ENCODE results near the gene MAP3K20. TPM values are rescaled to one million over a fixed set of nuclear protein-coding genes. Genes with fewer than 3 reads are reported as not detected.

MAP3K20 gene
- total RNA-seq, 4 donors from 2014 or later, result 24.7 to 40.2 (median 33.8) TPM

GRCh38 chr2:173181982-173182381 is 106.3 kb downstream of the MAP3K20 start:
- intact Hi-C loops (cut with DNase I; ENCODE audit: low total_unique reads), result no loop called here
- Histone ChIP-seq H3K27ac (peak overlapping the region in 3 of 4 donors; percentile 23 to 73 (median 73)), H3K36me3 (no peaks in the 10 kb centered on the region), H3K4me3 (no peak overlapping the region), H3K9me3 (no peaks in the 10 kb centered on the region), H3K27me3 (no peaks in the 10 kb centered on the region), H3K4me1 (peaks cover 0 to 20% (median 4%) of the 10 kb centered on the region in 4 donors)
- DNase-seq, result no peak
- WGBS, 2 donors (ENCODE audit: low coverage in 1 of 2), result 86 to 100% methylated on average over 2 of the region's 2 CpGs
- TF ChIP-seq POLR2AphosphoS5 (IDR thresholded peaks at IDR 0.05) (peak; percentile 18 to 41 (median 39)), POLR2A (IDR thresholded peaks at IDR 0.05) (no peak), CTCF (IDR thresholded peaks at IDR 0.05) (no peak), EP300 (IDR thresholded peaks at IDR 0.05; ENCODE audit: low read depth) (no peak)
- in situ Hi-C loops (cut with MboI; ENCODE audit: low pct_ligation_motif_present in 1 of 4, low pct_unique_long_range_greater_than_20kb in 1 of 4, low sequenced_read_pairs in 3 of 4), result loop anchor here in 1 of 4 donors (25.0 kb wide), 1 partner anchor 95 kb away; the partner anchor contains the start of gene MAP3K20

GRCh38 chr2:173184031-173185004 is 108.7 kb downstream of the MAP3K20 start:
- H3K27ac ChIP-seq, result peak overlapping the region; percentile 60 to 73 (median 66)
- DNase-seq, result peak; percentile 35
- TF ChIP-seq POLR2AphosphoS5 (IDR thresholded peaks at IDR 0.05), result peak; percentile 23 to 66 (median 41)
- TF ChIP-seq POLR2A (IDR thresholded peaks at IDR 0.05), result no peak
- no peaks in the 10 kb centered on the region for H3K36me3 ChIP-seq
- H3K27me3 ChIP-seq, result no peaks in the 10 kb centered on the region
- WGBS, 2 donors (ENCODE audit: low coverage in 1 of 2), result 76% methylated on average over 6 to 11 of the region's 11 CpGs
- no peaks in the 10 kb centered on the region for H3K9me3 ChIP-seq
- intact Hi-C loops (cut with DNase I; ENCODE audit: low total_unique reads) (no loop called here), in situ Hi-C loops (cut with MboI; ENCODE audit: low pct_ligation_motif_present in 1 of 4, low pct_unique_long_range_greater_than_20kb in 1 of 4, low sequenced_read_pairs in 3 of 4) (loop anchor here in 1 of 4 donors (25.0 kb wide), 1 partner anchor 97 kb away; the partner anchor contains the start of gene MAP3K20)
- no peak overlapping the region for H3K4me3 ChIP-seq
- peaks cover 0 to 23% (median 4%) of the 10 kb centered on the region in 4 donors for H3K4me1 ChIP-seq

GRCh38 chr2:173185437-173185836 is 109.8 kb downstream of the MAP3K20 start:
- peak overlapping the region; percentile 60 to 73 (median 66) for H3K27ac ChIP-seq
- DNase-seq, result no peak
- H3K4me1 ChIP-seq, result peaks cover 0 to 23% (median 4%) of the 10 kb centered on the region in 4 donors
- H3K4me3 ChIP-seq, result no peak overlapping the region
- in situ Hi-C loops (cut with MboI; ENCODE audit: low pct_ligation_motif_present in 1 of 4, low pct_unique_long_range_greater_than_20kb in 1 of 4, low sequenced_read_pairs in 3 of 4) (loop anchor here in 1 of 4 donors (25.0 kb wide), 1 partner anchor 98 kb away; the partner anchor contains the start of gene MAP3K20), intact Hi-C loops (cut with DNase I; ENCODE audit: low total_unique reads) (no loop called here)
- no peaks in the 10 kb centered on the region for H3K27me3 ChIP-seq
- no peaks in the 10 kb centered on the region for H3K36me3 ChIP-seq
- H3K9me3 ChIP-seq, result no peaks in the 10 kb centered on the region
- TF ChIP-seq EP300 (IDR thresholded peaks at IDR 0.05; ENCODE audit: low read depth), result no peak
- TF ChIP-seq POLR2AphosphoS5 (IDR thresholded peaks at IDR 0.05), result no peak
- no peak for TF ChIP-seq POLR2A (IDR thresholded peaks at IDR 0.05)
- TF ChIP-seq CTCF (IDR thresholded peaks at IDR 0.05), result no peak

- 80 to 83% methylated on average over 6 of the region's 6 CpGs for WGBS, 2 donors (ENCODE audit: low coverage in 1 of 2)
- Histone ChIP-seq H3K36me3 (no peaks in the 10 kb centered on the region), H3K9me3 (no peaks in the 10 kb centered on the region), H3K27me3 (no peaks in the 10 kb centered on the region), H3K4me1 (peaks cover 0 to 22% (median 3%) of the 10 kb centered on the region in 4 donors), H3K27ac (peak overlapping the region in 3 of 4 donors; percentile 1 to 44 (median 27)), H3K4me3 (no peak overlapping the region)
- in situ Hi-C loops (cut with MboI; ENCODE audit: low pct_ligation_motif_present in 1 of 4, low pct_unique_long_range_greater_than_20kb in 1 of 4, low sequenced_read_pairs in 3 of 4) (loop anchor here in 1 of 4 donors (25.0 kb wide), 1 partner anchor 101 kb away; the partner anchor contains the start of gene MAP3K20), intact Hi-C loops (cut with DNase I; ENCODE audit: low total_unique reads) (no loop called here)
- no peak for TF ChIP-seq POLR2A (IDR thresholded peaks at IDR 0.05)
- no peak for TF ChIP-seq CTCF (IDR thresholded peaks at IDR 0.05)
- no peak for TF ChIP-seq POLR2AphosphoS5 (IDR thresholded peaks at IDR 0.05)
- TF ChIP-seq EP300 (IDR thresholded peaks at IDR 0.05; ENCODE audit: low read depth), result no peak
- DNase-seq, result no peak
These were observed 112.5 kb downstream of the MAP3K20 start for GRCh38 chr2:173187941-173188788.

Data from transverse colon (tissue), 4 donors.